Left ventricle myocardium superior (tissue), 1 donor: ENCODE data around the gene ADCY9. TPM values are rescaled to one million over a fixed set of nuclear protein-coding genes. Genes with fewer than 3 reads are reported as not detected.

ENCODE experiments used
- ATAC-seq: fragments of 200-7000 bp; cut with Tn5 transposase; one replicate; pipeline ENCODE4 v1.9.1; 2020; ENCODE audit warnings: mild to moderate bottlenecking, moderate library complexity
- DNase-seq: peaks from one replicate; pipeline ENCODE4 v3.0.0-alpha.2; 2020
- intact Hi-C: fragments of 100-400 bp; cut with micrococcal nuclease; formaldehyde crosslinking; loops from one replicate; pipeline ENCODE4 v1.11.0; 2022
- total RNA-seq: library from RNA; stranded (reverse); fragmentation: NEBNext Ultra II Directional; extraction: Animal tissue kit (Norgen Biotek cat#: 25700); gene quantifications from one replicate; pipeline ENCODE4 v1.2.1, GENCODE V29; 2021
- donor health status: DM: no; HTN: yes; CAD: no; lungs with severe emphysema.

Gene ADCY9
- total RNA-seq, 1 donor from 2014 or later: 53.5 TPM

- no peak for ATAC-seq
- DNase-seq: no peak
- intact Hi-C loops: no loop called here
Measured at GRCh38 chr16:3993052-3993785, 123.0 kb downstream of the ADCY9 start.

GRCh38 chr16:3992297-3993051 is 123.8 kb downstream of the ADCY9 start:
- no peak for ATAC-seq
- no peak for DNase-seq
- intact Hi-C loops: no loop called here

- intact Hi-C loops: no loop called here
- ATAC-seq (no peak), DNase-seq (no peak)
Measured at GRCh38 chr16:3988824-3989223, 127.4 kb downstream of the ADCY9 start.

DNA sequence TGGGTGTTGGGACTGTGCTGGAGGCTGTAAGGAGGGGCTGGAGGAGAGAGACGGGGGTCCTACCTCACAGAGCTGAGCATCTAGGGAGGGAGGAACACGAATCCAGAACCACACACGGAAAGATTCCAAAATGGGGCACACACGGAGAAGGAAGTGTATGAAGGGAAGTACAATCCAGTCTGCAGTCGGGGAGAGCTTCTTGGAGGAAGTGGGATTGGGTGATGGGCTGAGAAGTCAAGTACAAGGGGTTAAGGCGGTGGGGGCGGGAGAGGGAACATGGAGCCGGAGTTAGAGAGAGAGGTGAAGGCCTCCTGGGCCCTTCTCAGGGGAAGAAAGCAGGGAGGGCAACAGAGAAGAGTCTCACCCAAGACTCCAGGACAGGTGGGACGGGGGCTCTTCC is 128.2 kb downstream of the ADCY9 start:
- ATAC-seq (no peak), DNase-seq (no peak)
- intact Hi-C loops: no loop called here

- intact Hi-C loops: no loop called here
- DNase-seq: no peak
- ATAC-seq: no peak
Measured at GRCh38 chr16:3987231-3987630, 129.0 kb downstream of the ADCY9 start.

DNA sequence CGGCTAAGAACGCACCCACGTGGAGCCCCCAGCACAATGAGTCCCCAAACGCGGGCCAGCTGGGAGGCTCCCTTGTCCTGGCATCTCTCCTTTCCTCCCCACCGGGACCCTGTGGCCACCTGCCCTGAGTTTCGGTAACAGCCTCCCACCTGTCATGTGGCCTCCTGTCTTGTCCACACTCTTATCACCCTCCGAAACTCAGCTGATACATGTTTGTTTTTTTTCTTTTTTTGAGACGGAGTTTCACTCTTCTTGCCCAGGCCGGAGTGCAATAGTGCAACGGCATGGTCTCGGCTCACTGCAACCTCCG is 130.1 kb downstream of the ADCY9 start:
- ATAC-seq (no peak), DNase-seq (no peak)
- intact Hi-C loops: no loop called here

GRCh38 chr16:3984111-3985060 is 131.9 kb downstream of the ADCY9 start:
- DNase-seq (no peak), ATAC-seq (no peak)
- intact Hi-C loops: no loop called here

- peak; percentile 88 for ATAC-seq
- intact Hi-C loops: no loop called here
- peak; percentile 79 for DNase-seq
Measured at GRCh38 chr16:3983081-3983520, 133.1 kb downstream of the ADCY9 start.

DNA sequence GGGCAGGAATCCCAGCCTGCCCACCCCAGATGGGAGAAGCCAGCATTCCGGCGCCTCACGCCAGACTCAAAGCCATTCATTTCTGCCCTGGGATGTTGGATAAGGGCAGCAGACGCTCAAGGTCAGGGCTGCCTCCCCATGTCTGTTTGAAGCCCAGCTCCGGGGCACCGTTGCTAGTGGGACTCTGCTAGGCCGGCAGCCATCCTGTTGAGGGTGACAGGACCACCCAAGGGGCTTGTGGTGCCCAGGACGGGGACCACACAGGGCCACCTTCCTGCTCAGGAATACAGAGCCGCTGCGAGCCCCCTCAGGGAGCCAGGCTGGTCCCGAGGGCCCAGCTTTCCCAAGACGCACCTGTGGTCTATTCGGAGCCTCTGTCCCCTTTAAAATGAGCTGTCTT is 134.0 kb downstream of the ADCY9 start:
- intact Hi-C loops: no loop called here
- DNase-seq (no peak), ATAC-seq (no peak)

DNA sequence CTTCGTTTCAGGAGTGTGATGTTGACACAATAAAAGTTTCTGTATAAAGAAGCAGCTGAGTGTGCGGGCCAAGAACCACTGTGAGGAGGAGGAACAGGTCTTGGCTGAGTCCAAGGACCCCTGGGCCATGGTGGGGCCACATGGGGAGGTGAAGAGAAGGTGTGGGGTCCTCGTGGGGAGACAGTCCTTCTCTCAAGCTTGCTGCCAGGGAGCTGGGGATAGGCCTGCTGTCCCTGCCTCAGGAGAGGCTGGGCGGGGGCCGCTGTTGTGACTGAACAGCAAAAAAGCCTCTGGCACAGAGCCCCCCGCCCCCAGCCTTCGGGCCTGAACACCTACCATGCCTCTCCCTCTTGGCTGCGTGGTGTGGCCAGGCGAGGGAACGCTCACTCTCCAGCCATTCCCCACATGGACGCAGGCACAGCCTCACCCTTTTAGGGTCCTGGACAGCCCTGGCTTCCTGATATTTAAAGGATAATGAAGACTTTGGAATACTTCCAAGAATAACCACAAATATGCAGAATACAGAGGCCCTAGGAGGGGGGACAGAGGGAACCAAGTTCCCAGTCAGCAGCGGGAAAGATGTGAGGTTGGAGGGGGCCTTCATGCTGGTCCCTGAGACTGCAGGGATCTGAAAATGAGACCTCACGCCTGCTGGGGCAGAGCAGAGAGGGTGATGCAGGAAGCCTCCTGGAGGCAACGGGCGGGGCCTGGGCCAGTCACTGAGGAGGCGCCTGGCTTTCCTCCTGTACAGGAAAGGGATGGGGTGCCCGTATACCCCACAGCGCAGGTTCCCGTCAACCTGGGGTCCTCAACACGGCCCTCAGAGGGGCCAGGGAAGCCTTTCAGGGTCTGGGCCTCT is 135.8 kb downstream of the ADCY9 start:
- DNase-seq (no peak), ATAC-seq (no peak)
- intact Hi-C loops: no loop called here

GRCh38 chr16:3979518-3979917 is 136.7 kb downstream of the ADCY9 start:
- no peak for ATAC-seq
- DNase-seq: no peak
- intact Hi-C loops: no loop called here

GRCh38 chr16:3979070-3979469 is 137.2 kb downstream of the ADCY9 start:
- DNase-seq (no peak), ATAC-seq (no peak)
- intact Hi-C loops: no loop called here

DNA sequence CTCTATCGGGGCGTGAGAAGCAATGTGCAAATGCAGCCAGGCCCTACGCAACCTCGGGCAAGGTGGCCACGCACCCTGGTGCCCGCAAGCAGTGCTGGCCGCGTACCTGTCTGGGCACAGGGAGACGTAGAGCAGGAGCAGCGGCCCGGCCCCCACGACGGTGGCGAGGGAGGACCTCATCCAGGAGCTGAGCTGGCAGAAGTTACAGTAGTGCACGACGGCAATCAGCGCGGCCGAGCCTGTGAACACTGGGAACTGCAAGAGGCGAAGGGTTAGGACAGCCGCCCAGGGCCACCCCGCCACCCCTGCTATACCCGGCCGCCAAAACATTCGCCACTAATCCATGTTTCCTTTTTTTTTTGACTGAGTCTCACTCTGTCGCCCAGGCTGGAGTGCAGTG is 138.9 kb downstream of the ADCY9 start:
- ATAC-seq: no peak
- intact Hi-C loops: no loop called here
- no peak for DNase-seq

DNA sequence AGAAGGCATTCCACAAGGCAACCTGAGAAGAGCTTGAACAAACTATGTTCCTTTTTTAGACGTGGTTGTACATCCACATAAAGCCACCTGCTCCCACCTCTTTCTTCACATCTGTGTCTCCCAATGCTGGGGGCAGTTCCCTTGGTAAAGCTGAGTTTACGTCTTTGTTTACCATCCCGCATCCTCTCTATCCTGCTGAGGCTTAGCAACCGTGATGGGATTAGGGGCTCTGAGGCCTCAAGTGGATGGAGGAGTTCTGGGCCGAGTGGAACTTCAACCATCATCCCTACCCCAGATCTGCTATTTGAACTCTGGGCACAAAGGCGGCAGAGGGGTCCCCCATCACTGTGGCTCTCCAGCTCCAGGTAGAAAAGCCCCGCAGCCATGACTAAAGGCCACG is 141.5 kb downstream of the ADCY9 start:
- ATAC-seq (no peak), DNase-seq (no peak)
- intact Hi-C loops: no loop called here

- intact Hi-C loops: no loop called here
- DNase-seq: peak; percentile 48
- ATAC-seq: peak; percentile 84
Measured at GRCh38 chr16:3971706-3972105, 144.5 kb downstream of the ADCY9 start.

DNA sequence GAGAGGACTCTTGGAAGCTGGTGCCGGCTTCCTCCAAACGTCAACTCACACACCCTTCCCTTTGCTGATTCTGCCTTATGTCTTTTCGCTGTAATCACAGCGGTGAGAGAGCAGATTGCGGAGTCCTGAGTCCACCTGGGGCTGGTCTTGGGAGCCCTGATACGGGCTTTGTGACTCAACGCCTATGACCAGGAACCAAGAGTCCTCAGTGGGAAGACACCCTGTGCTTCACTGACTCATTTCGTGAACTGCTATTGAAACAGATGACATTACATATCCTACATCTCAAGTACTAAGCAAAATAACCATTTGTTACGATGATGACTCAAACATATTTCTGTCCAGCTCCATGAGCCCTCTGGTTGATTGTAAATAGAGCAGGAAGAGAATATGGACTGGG is 145.0 kb downstream of the ADCY9 start:
- DNase-seq: no peak
- ATAC-seq: no peak
- intact Hi-C loops: no loop called here

- intact Hi-C loops: no loop called here
- ATAC-seq (no peak), DNase-seq (no peak)
Measured at GRCh38 chr16:3968551-3968950, 147.7 kb downstream of the ADCY9 start.

GRCh38 chr16:3966681-3967080 is 149.6 kb downstream of the ADCY9 start:
- intact Hi-C loops: no loop called here
- ATAC-seq (no peak), DNase-seq (no peak)
